Cardiac muscle cell (in vitro differentiated cells and primary cell): ENCODE results near the gene ADAMTS3. TPM values are rescaled to one million over a fixed set of nuclear protein-coding genes. Genes with fewer than 3 reads are reported as not detected.

ENCODE experiments used
- DNase-seq, 2 donors: peaks; one replicate each; pipeline versions ENCODE4 v3.0.0 to v3.0.0-alpha.2; 2010 to 2017; ENCODE audit warnings: low read depth in 1 of 2, low spot score in 1 of 2
- H3K27ac ChIP-seq: fragments of 200-600 bp; sonication (generic); 2 replicates; pipeline ENCODE4 v1.5.1; 2016
- H3K27me3 ChIP-seq: fragments of 200-600 bp; sonication (generic); 2 replicates; pipeline ENCODE4 v1.6.0; 2016; ENCODE audit warnings: control low read depth
- H3K36me3 ChIP-seq: fragments of 200-600 bp; sonication (generic); 2 replicates; pipeline ENCODE4 v1.5.1; 2016; ENCODE audit warnings: control low read depth
- H3K4me1 ChIP-seq: fragments of 200-600 bp; sonication (generic); 2 replicates; pipeline ENCODE4 v1.8.1; 2017; ENCODE audit warnings: low read depth, mild to moderate bottlenecking, mixed run types
- H3K4me3 ChIP-seq: fragments of 200-600 bp; sonication (generic); 2 replicates; pipeline ENCODE4 v1.5.1; 2016; ENCODE audit warnings: mild to moderate bottlenecking
- H3K9me3 ChIP-seq: fragments of 200-600 bp; sonication (generic); 2 replicates; pipeline ENCODE4 v1.5.1; 2017; ENCODE audit warnings: low read depth, mild to moderate bottlenecking, control low read depth
- CTCF ChIP-seq: IDR thresholded peaks from 2 replicates; pipeline ENCODE4 v1.5.1; 2012; ENCODE audit warnings: low read depth, mild to moderate bottlenecking, low read length
- polyA plus RNA-seq: library from polyadenylated mRNA; unstranded; fragments of >200 nt; fragmentation: Nextera tagmentation; extraction: Ambion mirVana; gene quantifications from 2 replicates; pipeline ENCODE4 v1.2.1, GENCODE V29; 2016
- total RNA-seq: library from RNA; depleted of rRNA; stranded (reverse); fragments of >200 nt; gene quantifications from 2 replicates; pipeline ENCODE4 v1.2.3, GENCODE V29; 2016

Gene ADAMTS3
- total and polyA plus RNA-seq, 2 experiments from 2014 or later: 1.2 to 14.7 TPM

DNA sequence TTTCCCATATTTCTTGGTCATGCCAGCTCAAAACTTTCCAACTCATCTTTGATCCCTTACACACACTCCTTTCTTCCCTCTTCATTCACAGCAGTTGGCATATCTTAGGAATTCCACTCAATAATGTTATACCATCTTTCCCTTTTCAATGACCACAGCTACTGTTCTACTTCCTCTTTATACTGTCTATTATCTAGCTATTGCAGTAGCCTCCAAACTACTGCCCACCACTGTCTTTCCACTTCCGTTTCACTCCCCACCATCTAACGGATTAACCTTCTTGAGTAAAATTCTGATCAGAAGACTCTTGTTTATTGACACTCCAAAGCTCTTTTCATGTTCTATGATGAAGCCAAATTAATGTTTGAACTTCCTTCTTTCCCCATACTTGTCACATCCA, 55.8 kb downstream of the ADAMTS3 start:
- Histone ChIP-seq H3K27me3 (no peaks in the 10 kb centered on the region), H3K36me3 (no peaks in the 10 kb centered on the region), H3K27ac (no peak overlapping the region), H3K4me1 (no peaks in the 10 kb centered on the region), H3K9me3 (no peaks in the 10 kb centered on the region), H3K4me3 (no peak overlapping the region)
- no peak for DNase-seq
- TF ChIP-seq CTCF: no peak

- H3K4me3 ChIP-seq: no peak overlapping the region
- H3K27me3 ChIP-seq: no peaks in the 10 kb centered on the region
- peaks cover 8% of the 10 kb centered on the region for H3K4me1 ChIP-seq
- no peak for TF ChIP-seq CTCF
- no peaks in the 10 kb centered on the region for H3K36me3 ChIP-seq
- H3K9me3 ChIP-seq: no peaks in the 10 kb centered on the region
- DNase-seq: no peak
- H3K27ac ChIP-seq: no peak overlapping the region
These were observed 61.1 kb downstream of the ADAMTS3 start for GRCh38 chr4:72507860-72508419.

GRCh38 chr4:72507167-72507566, 61.9 kb downstream of the ADAMTS3 start:
- Histone ChIP-seq H3K4me1 (peaks cover 8% of the 10 kb centered on the region), H3K4me3 (no peak overlapping the region), H3K27me3 (no peaks in the 10 kb centered on the region), H3K27ac (no peak overlapping the region), H3K36me3 (no peaks in the 10 kb centered on the region), H3K9me3 (no peaks in the 10 kb centered on the region)
- no peak for DNase-seq
- no peak for TF ChIP-seq CTCF

DNA sequence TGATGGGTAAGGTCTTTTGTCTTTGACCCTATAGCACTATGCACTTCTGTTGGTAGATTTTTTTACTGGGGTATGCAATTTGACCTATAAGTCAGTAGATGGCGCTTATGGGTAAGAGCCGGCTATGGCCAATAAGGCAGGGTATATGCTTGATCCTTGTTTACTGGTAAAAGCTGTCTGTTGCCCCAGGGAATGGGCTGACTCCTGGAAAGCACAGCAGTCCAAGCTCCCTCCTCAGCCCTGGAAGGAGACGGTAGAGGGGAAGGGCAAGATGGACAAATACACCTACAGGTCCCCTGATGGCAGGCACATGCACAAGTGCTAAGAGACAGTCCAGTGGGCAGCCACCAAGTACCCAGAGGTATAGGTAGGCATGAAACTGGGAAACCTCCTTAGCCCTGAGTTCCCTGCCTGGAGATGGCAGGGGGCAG, 63.7 kb downstream of the ADAMTS3 start:
- peak; percentile 72 to 82 for DNase-seq
- Histone ChIP-seq H3K9me3 (no peaks in the 10 kb centered on the region), H3K27me3 (no peaks in the 10 kb centered on the region), H3K27ac (no peak overlapping the region), H3K4me3 (no peak overlapping the region), H3K36me3 (no peaks in the 10 kb centered on the region), H3K4me1 (peaks cover 8% of the 10 kb centered on the region)
- TF ChIP-seq CTCF: peak; percentile 87

- no peak for DNase-seq
- H3K4me1 ChIP-seq: no peaks in the 10 kb centered on the region
- no peaks in the 10 kb centered on the region for H3K9me3 ChIP-seq
- TF ChIP-seq CTCF: no peak
- H3K27me3 ChIP-seq: no peaks in the 10 kb centered on the region
- no peaks in the 10 kb centered on the region for H3K36me3 ChIP-seq
- H3K4me3 ChIP-seq: no peak overlapping the region
- H3K27ac ChIP-seq: no peak overlapping the region
These were observed 68.8 kb downstream of the ADAMTS3 start for GRCh38 chr4:72500214-72500613.
